IMR-90 (cell line): ENCODE results near the gene TGM2. TPM values are rescaled to one million over a fixed set of nuclear protein-coding genes. Genes with fewer than 3 reads are reported as not detected.
A peak's percentile ranks its signal among the peaks of the same experiment; 100 is the strongest.

Source experiments
- ATAC-seq: fragments of 200-7000 bp; cut with Tn5 transposase; 2 replicates; pipeline ENCODE4 v1.9.1; 2020; ENCODE audit warnings: low read depth, mild to moderate bottlenecking, moderate library complexity
- BruUV-seq: library from RNA; stranded (reverse); fragments of 400-500 nt; replicated peaks from 2 replicates; lab custom pipeline; 2021; lab: Mats Ljungman, UMichigan
- CTCF ChIA-PET: fragments of 300-600 bp; formaldehyde crosslinking; extraction: SDS; loops from one replicate; lab custom pipeline; 2021; ENCODE audit warnings: antibody characterized with exemption; lab: Yijun Ruan, JAX
- POLR2A ChIA-PET: fragments of 300-600 bp; sonication (Branson Sonifier 250); formaldehyde crosslinking; loops from one replicate; lab custom pipeline; 2022; ENCODE audit warnings: antibody characterized with exemption; ENCODE audit not compliant: unreplicated experiment; lab: Charles Lee
- DNase-seq: peaks from one replicate; pipeline ENCODE4 v3.0.0; 2013
- H2AFZ ChIP-seq: replicated peaks from 2 replicates; pipeline ENCODE3; 2013; ENCODE audit warnings: low read length, mild to moderate bottlenecking; ENCODE audit not compliant: poor library complexity
- H2AK5ac ChIP-seq: 2 replicates; pipeline ENCODE4 v1.6.1; 2013; ENCODE audit warnings: low read depth, low read length, inconsistent platforms
- H2AK9ac ChIP-seq: replicated peaks from 2 replicates; pipeline ENCODE3; 2013; ENCODE audit warnings: mild to moderate bottlenecking, low read depth, low read length, moderate library complexity; ENCODE audit not compliant: poor library complexity
- H2BK120ac ChIP-seq: 2 replicates; pipeline ENCODE4 v1.6.1; 2013; ENCODE audit warnings: low read depth, low read length, inconsistent platforms
- H2BK15ac ChIP-seq: 3 replicates; pipeline ENCODE4 v1.6.1; 2013; ENCODE audit warnings: low read depth, low read length, inconsistent platforms
- H2BK20ac ChIP-seq: 2 replicates; pipeline ENCODE4 v1.6.1; 2013; ENCODE audit warnings: low read depth, mild to moderate bottlenecking, inconsistent platforms, low read length, moderate library complexity
- H2BK5ac ChIP-seq: 2 replicates; pipeline ENCODE4 v1.6.1; 2013; ENCODE audit warnings: mild to moderate bottlenecking, low read depth, low read length, inconsistent platforms; ENCODE audit not compliant: poor library complexity, severe bottlenecking
- H3K14ac ChIP-seq: replicated peaks from 2 replicates; pipeline ENCODE4 v1.6.1; 2013; ENCODE audit warnings: low read depth, low read length, inconsistent platforms
- H3K18ac ChIP-seq: 2 replicates; pipeline ENCODE4 v1.6.1; 2013; ENCODE audit warnings: low read depth, low read length, control low read depth
- H3K23ac ChIP-seq: 2 replicates; pipeline ENCODE4 v1.6.1; 2013; ENCODE audit warnings: low read depth, low read length, inconsistent platforms
- H3K27ac ChIP-seq: 2 replicates; pipeline ENCODE4 v1.5.1; 2013; ENCODE audit warnings: mild to moderate bottlenecking, control low read depth, low read length; ENCODE audit not compliant: insufficient read depth
- H3K27me3 ChIP-seq: 2 replicates; pipeline ENCODE4 v1.6.1; 2013; ENCODE audit warnings: low read length; ENCODE audit not compliant: control insufficient read depth, insufficient read depth
- H3K36me3 ChIP-seq: 2 replicates; pipeline ENCODE4 v1.6.1; 2013; ENCODE audit warnings: low read length, mixed read lengths; ENCODE audit not compliant: control insufficient read depth, insufficient read depth
- H3K4ac ChIP-seq: 2 replicates; pipeline ENCODE4 v1.6.1; 2013; ENCODE audit warnings: low read depth, low read length, inconsistent platforms
- H3K4me1 ChIP-seq: 2 replicates; pipeline ENCODE4 v1.6.1; 2013; ENCODE audit warnings: low read length, mixed read lengths; ENCODE audit not compliant: control insufficient read depth, insufficient read depth
- H3K4me2 ChIP-seq: 2 replicates; pipeline ENCODE4 v1.6.1; 2013; ENCODE audit warnings: low read depth, mild to moderate bottlenecking, control low read depth, low read length, moderate library complexity
- H3K4me3 ChIP-seq: 2 replicates; pipeline ENCODE4 v1.5.1; 2013; ENCODE audit warnings: low read depth, mild to moderate bottlenecking, control low read depth, low read length, moderate library complexity; ENCODE audit not compliant: insufficient read depth
- H3K56ac ChIP-seq: 2 replicates; pipeline ENCODE4 v1.6.1; 2013; ENCODE audit warnings: low read length, inconsistent platforms; ENCODE audit not compliant: insufficient read depth; ENCODE audit errors: extremely low read depth
- H3K79me1 ChIP-seq, 2 experiments: 2 replicates each; pipeline ENCODE4 v1.6.1; 2013; ENCODE audit warnings: low read length in 2 of 2, inconsistent platforms in 1 of 2, low read depth in 1 of 2
- H3K9ac ChIP-seq: 2 replicates; pipeline ENCODE4 v1.6.1; 2013; ENCODE audit warnings: low read depth, low read length, control low read depth
- H3K9me1 ChIP-seq: 2 replicates; pipeline ENCODE4 v1.6.1; 2013; ENCODE audit warnings: low read length, inconsistent platforms; ENCODE audit not compliant: insufficient read depth
- H3K9me3 ChIP-seq: 2 replicates; pipeline ENCODE4 v1.6.1; 2013; ENCODE audit warnings: low read length; ENCODE audit not compliant: control insufficient read depth, insufficient read depth
- H4K20me1 ChIP-seq: 2 replicates; pipeline ENCODE4 v1.6.1; 2013; ENCODE audit warnings: low read length, inconsistent platforms; ENCODE audit not compliant: insufficient read depth
- H4K5ac ChIP-seq: 2 replicates; pipeline ENCODE4 v1.6.1; 2013; ENCODE audit warnings: mild to moderate bottlenecking, low read depth, low read length, control low read depth
- H4K8ac ChIP-seq, 2 experiments: 2 replicates each; pipeline ENCODE4 v1.6.1; 2013; ENCODE audit warnings: low read depth in 2 of 2, low read length in 2 of 2, control low read depth in 1 of 2, inconsistent platforms in 1 of 2
- H4K91ac ChIP-seq: 2 replicates; pipeline ENCODE4 v1.6.1; 2013; ENCODE audit warnings: low read depth, low read length, inconsistent platforms; ENCODE audit not compliant: insufficient read depth
- BHLHE40 ChIP-seq: fragments of 150-350 bp; IDR thresholded peaks from 2 replicates; pipeline ENCODE4 v1.6.1; 2016; ENCODE audit warnings: mild to moderate bottlenecking, low read depth, low read length
- CHD1 ChIP-seq: IDR thresholded peaks from 2 replicates; pipeline ENCODE4 v1.6.1; 2012; ENCODE audit warnings: low read depth, low read length, improper control_type of control experiment
- MXI1 ChIP-seq: IDR thresholded peaks from 2 replicates; pipeline ENCODE4 v1.6.1; 2012; ENCODE audit warnings: low read depth, mild to moderate bottlenecking, low read length, moderate library complexity, borderline replicate concordance
- POLR2A ChIP-seq: IDR thresholded peaks from 2 replicates; pipeline ENCODE4 v1.6.1; 2012; ENCODE audit warnings: mild to moderate bottlenecking, low read depth, low read length
- USF2 ChIP-seq: fragments of 150-350 bp; IDR thresholded peaks from 2 replicates; pipeline ENCODE4 v1.6.1; 2017; ENCODE audit warnings: mild to moderate bottlenecking, antibody characterized with exemption, low read length, low read depth
- WGBS, 2 experiments: methylation state at CpG; one replicate each; pipeline versions ENCODE4 v1.1.5 to v1.1.7; 2013; ENCODE audit warnings: missing lambda C conversion rate in 2 of 2; ENCODE audit not compliant: insufficient read length in 1 of 2; ENCODE audit errors: extremely low coverage in 2 of 2; 5-methylcytosine and 5-hydroxymethylcytosine counted together
- dilution Hi-C: fragments of 300-500 bp; cut with HindIII; formaldehyde crosslinking; loops from one replicate; pipeline ENCODE4 v1.14.3; 2018; ENCODE audit warnings: low sequenced_read_pairs; ENCODE audit not compliant: unreplicated experiment
- in situ Hi-C: fragments of 300-500 bp; cut with MboI; formaldehyde crosslinking; loops from 3 replicates; pipeline ENCODE4 v1.14.3; 2019; ENCODE audit warnings: low sequenced_read_pairs, inconsistent platforms, mixed read lengths
- intact Hi-C: fragments of 100-400 bp; cut with micrococcal nuclease; formaldehyde crosslinking; loops from 2 replicates; pipeline ENCODE4 v1.10.0; 2022
- polyA plus RNA-seq, 3 experiments: library from polyadenylated mRNA; depleted of rRNA; stranded (reverse); fragments of >200 nt; gene quantifications; 2 replicates each; pipeline ENCODE4 v1.2.3, GENCODE V29; 2012; ENCODE audit warnings: low replicate concordance in 1 of 3
- total RNA-seq: library from RNA; depleted of rRNA; stranded (reverse); fragments of >200 nt; gene quantifications from 2 replicates; pipeline ENCODE4 v1.2.3, GENCODE V29; 2012

Gene TGM2
- total and polyA plus RNA-seq, 2 of the 4 experiments (the other 2 are of a cell fraction), result 239 to 268 TPM

- dilution Hi-C loops (no loop called here), intact Hi-C loops (loop anchor here (5.0 kb wide), 1 partner anchor 34 kb away; no protein-coding TSS in a partner anchor), in situ Hi-C loops (no loop called here)
- Histone ChIP-seq H3K27ac (no peak overlapping the region), H3K18ac (no peak overlapping the region), H2BK20ac (peak overlapping the region; percentile 93), H3K56ac (no peak overlapping the region), H3K23ac (no peak overlapping the region), H2AFZ (no peak overlapping the region), H3K27me3 (no peaks in the 10 kb centered on the region), H3K79me1 (no peaks in the 10 kb centered on the region), H3K14ac (no peak overlapping the region), H2BK120ac (0 out of 2 replicates have a peak overlapping the region, but pooled peaks have one; percentile 67), H3K4ac (no peak overlapping the region), H3K9me1 (peaks cover 10% of the 10 kb centered on the region), H4K91ac (no peak overlapping the region), H4K5ac (no peak overlapping the region), H3K9me3 (no peaks in the 10 kb centered on the region), H2BK15ac (peak overlapping the region; percentile 9; the same call in 1 of the 3 replicates), H2AK5ac (no peak overlapping the region), H3K4me2 (no peak overlapping the region), H2BK5ac (peak overlapping the region; percentile 15), H2AK9ac (no peak overlapping the region), H4K20me1 (no peaks in the 10 kb centered on the region), H3K4me3 (no peak overlapping the region), H3K36me3 (no peaks in the 10 kb centered on the region), H3K4me1 (peaks cover 2% of the 10 kb centered on the region), H4K8ac (peak overlapping the region in 1 of 2 experiments; percentile 45; a peak in 1 of 4 replicates), H3K9ac (no peak overlapping the region)
- CTCF ChIA-PET, result interaction anchor here (0.9 kb wide), 1 partner anchor 104 kb away, joined by 3 read pairs; no protein-coding TSS in a partner anchor
- ATAC-seq (no peak), DNase-seq (no peak)
- no TSS peak for BruUV-seq
- POLR2A ChIA-PET, result no interaction called here
- TF ChIP-seq BHLHE40, result no peak
- TF ChIP-seq USF2, result no peak
- no peak for TF ChIP-seq CHD1
- TF ChIP-seq POLR2A, result no peak
- TF ChIP-seq MXI1, result no peak
- WGBS, 2 experiments, result no CpG with 5 or more reads among the region's 3 CpGs
These were observed 48.5 kb downstream of the TGM2 start for GRCh38 chr20:38116409-38117165.
